BJ (cell line): ENCODE data around the gene FAM171A1. TPM values are rescaled to one million over a fixed set of nuclear protein-coding genes. Genes with fewer than 3 reads are reported as not detected.

ENCODE experiments used
- CTCF ChIA-PET: fragments of 350-600 bp; formaldehyde crosslinking; extraction: SDS; loops from one replicate; lab custom pipeline; 2021; ENCODE audit warnings: antibody characterized with exemption, inconsistent platforms; lab: Yijun Ruan, JAX
- POLR2A ChIA-PET: fragments of 300-600 bp; sonication (Branson Sonifier 250); formaldehyde crosslinking; extraction: SDS; loops from one replicate; lab custom pipeline; 2021; ENCODE audit warnings: antibody characterized with exemption; lab: Charles Lee
- DNase-seq: peaks from one replicate; pipeline ENCODE4 v3.0.0-alpha.2; 2011; ENCODE audit warnings: low read depth
- H3K27me3 ChIP-seq: 2 replicates; pipeline ENCODE4 v1.6.0; 2011; ENCODE audit warnings: low read length; ENCODE audit not compliant: control insufficient read depth, insufficient read depth
- H3K36me3 ChIP-seq: 2 replicates; pipeline ENCODE4 v1.5.1; 2011; ENCODE audit warnings: low read length; ENCODE audit not compliant: control insufficient read depth, insufficient read depth
- H3K4me3 ChIP-seq: 2 replicates; pipeline ENCODE4 v1.5.1; 2011; ENCODE audit warnings: low read depth, mild to moderate bottlenecking, control low read depth, low read length
- CTCF ChIP-seq: IDR thresholded peaks from 2 replicates; pipeline ENCODE4 v1.5.1; 2011; ENCODE audit warnings: low read depth, mild to moderate bottlenecking, control low read depth, inconsistent platforms, low read length, moderate library complexity; ENCODE audit not compliant: insufficient read depth
- polyA plus RNA-seq: library from polyadenylated mRNA; depleted of rRNA; stranded (reverse); fragments of >200 nt; gene quantifications from 2 replicates; pipeline ENCODE4 v1.2.3, GENCODE V29; 2011

The FAM171A1 gene
- polyA plus RNA-seq, 1 experiment = 18.4 TPM

GRCh38 chr10:15361131-15361530 is 10.0 kb downstream of the FAM171A1 start:
- no peak for DNase-seq
- Histone ChIP-seq H3K36me3 (no peaks in the 10 kb centered on the region), H3K27me3 (no peaks in the 10 kb centered on the region), H3K4me3 (no peak overlapping the region)
- TF ChIP-seq CTCF = no peak
- POLR2A ChIA-PET = no interaction called here
- CTCF ChIA-PET = interaction anchor here (1.4 kb wide), 1 partner anchor 9 kb away, joined by 4 read pairs; the partner anchor contains the start of gene FAM171A1

GRCh38 chr10:15360566-15360965 is 10.5 kb downstream of the FAM171A1 start:
- H3K36me3 ChIP-seq = no peaks in the 10 kb centered on the region
- CTCF ChIA-PET = interaction anchor here (1.1 kb wide), 1 partner anchor 13 kb away, joined by 3 read pairs; no protein-coding TSS in a partner anchor
- no peaks in the 10 kb centered on the region for H3K27me3 ChIP-seq
- H3K4me3 ChIP-seq = no peak overlapping the region
- no peak for TF ChIP-seq CTCF
- no peak for DNase-seq
- POLR2A ChIA-PET = no interaction called here

- Histone ChIP-seq H3K27me3 (no peaks in the 10 kb centered on the region), H3K4me3 (no peak overlapping the region), H3K36me3 (no peaks in the 10 kb centered on the region)
- ChIA-PET CTCF (no interaction called here), POLR2A (no interaction called here)
- no peak for TF ChIP-seq CTCF
- DNase-seq = no peak
Measured at GRCh38 chr10:15353471-15354017, 17.5 kb downstream of the FAM171A1 start.

DNA sequence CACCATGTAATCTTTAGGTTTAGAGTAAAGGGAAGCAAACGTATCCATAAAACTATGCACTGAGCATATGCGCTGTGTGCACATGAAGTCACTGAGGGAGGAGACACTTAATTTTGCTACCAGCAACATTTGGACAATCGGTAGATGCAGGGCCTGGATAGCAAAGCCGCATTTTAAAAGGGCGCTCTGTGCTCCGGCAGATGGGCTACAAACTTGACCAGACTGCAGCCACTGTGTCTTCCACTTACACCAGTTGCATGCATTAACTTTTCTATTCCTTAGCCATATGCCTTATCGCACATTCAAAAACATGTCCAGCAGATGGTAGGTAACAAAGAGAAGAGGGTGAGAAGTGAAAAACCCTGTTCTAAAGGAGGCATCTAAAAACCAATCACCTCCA is 18.3 kb downstream of the FAM171A1 start:
- H3K27me3 ChIP-seq = no peaks in the 10 kb centered on the region
- no peak overlapping the region for H3K4me3 ChIP-seq
- TF ChIP-seq CTCF = no peak
- H3K36me3 ChIP-seq = no peaks in the 10 kb centered on the region
- ChIA-PET CTCF (no interaction called here), POLR2A (no interaction called here)
- no peak for DNase-seq

DNA sequence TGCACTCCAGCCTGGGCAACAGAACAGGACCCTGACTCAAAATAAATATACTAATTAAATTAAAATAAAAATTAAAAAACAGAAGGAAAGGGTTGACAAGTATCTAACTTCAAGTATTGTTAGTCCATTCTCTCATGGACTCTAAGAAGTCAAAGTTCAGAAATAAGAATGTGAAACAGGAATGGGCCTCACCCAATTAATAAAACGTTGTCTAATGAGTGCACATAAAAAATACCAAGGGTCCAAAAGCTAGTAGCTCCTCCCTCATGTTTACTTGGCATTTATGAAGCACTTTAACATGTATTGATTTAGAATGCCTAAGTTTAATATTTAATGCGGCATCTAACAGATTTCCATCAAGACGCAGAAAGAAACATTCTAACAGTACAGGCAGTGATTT is 18.9 kb downstream of the FAM171A1 start:
- Histone ChIP-seq H3K36me3 (no peaks in the 10 kb centered on the region), H3K4me3 (no peak overlapping the region), H3K27me3 (no peaks in the 10 kb centered on the region)
- no peak for TF ChIP-seq CTCF
- CTCF ChIA-PET = no interaction called here
- DNase-seq = no peak
- POLR2A ChIA-PET = no interaction called here
